Nucleus accumbens (tissue), 56 donors: ENCODE data around the gene TRIM26.
"Not testable (repeated sequence)": the region's sequence is repeated elsewhere in the genome, so short reads cannot be mapped to it uniquely, and the experiment has no call there.

ENCODE experiments used
- DNase-seq, 56 donors: peaks; one replicate each; lab custom pipeline; 2025; lab: John Stamatoyannopoulos, UW

The TRIM26 gene

GRCh38 chr6:30155520-30156261 lies 57.5 kb downstream of the TRIM26 start:
- no peak for DNase-seq

GRCh38 chr6:30154709-30155519 lies 58.3 kb downstream of the TRIM26 start:
- no peak for DNase-seq

- no peak for DNase-seq
Observed at GRCh38 chr6:30154061-30154460, 59.1 kb downstream of the TRIM26 start.

- DNase-seq: no peak
Observed at GRCh38 chr6:30152910-30153610, 60.1 kb downstream of the TRIM26 start.

- no peak for DNase-seq
Observed at GRCh38 chr6:30152016-30152673, 61.1 kb downstream of the TRIM26 start.

- no peak for DNase-seq
Observed at GRCh38 chr6:30151580-30151979, 61.6 kb downstream of the TRIM26 start.

GRCh38 chr6:30150671-30151395 lies 62.4 kb downstream of the TRIM26 start:
- no peak for DNase-seq

GRCh38 chr6:30149858-30150550 lies 63.2 kb downstream of the TRIM26 start:
- DNase-seq: no peak

- no peak for DNase-seq
Observed at GRCh38 chr6:30149234-30149633, 64.0 kb downstream of the TRIM26 start.

GRCh38 chr6:30147096-30147495 lies 66.1 kb downstream of the TRIM26 start:
- no peak for DNase-seq

GRCh38 chr6:30145818-30146217 lies 67.4 kb downstream of the TRIM26 start:
- no peak for DNase-seq

GRCh38 chr6:30144811-30145210 lies 68.4 kb downstream of the TRIM26 start:
- DNase-seq: no peak

GRCh38 chr6:30143780-30144179 lies 69.4 kb downstream of the TRIM26 start:
- DNase-seq: no peak

GRCh38 chr6:30142665-30143064 lies 70.5 kb downstream of the TRIM26 start:
- no peak for DNase-seq

- not testable (repeated sequence) for DNase-seq
Observed at GRCh38 chr6:30140240-30140639, 73.0 kb downstream of the TRIM26 start.

- no peak for DNase-seq
Observed at GRCh38 chr6:30136570-30137286, 76.5 kb downstream of the TRIM26 start.

- DNase-seq: no peak
Observed at GRCh38 chr6:30135757-30136156, 77.4 kb downstream of the TRIM26 start, which contains the start of gene TRIM40. TRIM40 (plus strand) TSS chr6:30136140; CDS start chr6:30137037, 897 bp downstream.

GRCh38 chr6:30135147-30135546 lies 78.1 kb downstream of the TRIM26 start:
- DNase-seq: no peak
